C4-2B (cell line): ENCODE results near the gene MICU1.

Source experiments
- CTCF ChIP-seq: fragments of 450-650 bp; conservative IDR thresholded peaks from 2 replicates; pipeline ENCODE4 v1.5.1; 2017; ENCODE audit warnings: mild to moderate bottlenecking
- ZFX ChIP-seq: fragments of 450-650 bp; IDR thresholded peaks from 2 replicates; pipeline ENCODE4 v1.6.1; 2017

GRCh38 chr10:72331575-72332422 is 294.1 kb downstream of the MICU1 start:
- TF ChIP-seq CTCF (peak; percentile 59), ZFX (no peak)
